H9 (cell line): ENCODE data around the gene TRUB1. TPM values are rescaled to one million over a fixed set of nuclear protein-coding genes. Genes with fewer than 3 reads are reported as not detected.

Experiments
- DNase-seq: peaks from one replicate; pipeline ENCODE4 v3.0.0-alpha.2; 2017
- H2AFZ ChIP-seq: one replicate; pipeline ENCODE4 v1.6.1; 2013; ENCODE audit warnings: mild to moderate bottlenecking, low read length, control low read depth, moderate library complexity
- H2AK5ac ChIP-seq: 2 replicates; pipeline ENCODE4 v1.6.1; 2013; ENCODE audit warnings: low read length, control low read depth, mixed read lengths; ENCODE audit not compliant: insufficient read length
- H2BK120ac ChIP-seq: one replicate; pipeline ENCODE4 v1.6.1; 2013; ENCODE audit warnings: low read depth, mild to moderate bottlenecking, low read length, control low read depth, inconsistent platforms; ENCODE audit not compliant: poor library complexity, severe bottlenecking
- H2BK12ac ChIP-seq: 2 replicates; pipeline ENCODE4 v1.6.1; 2013; ENCODE audit warnings: low read length, control low read depth, mixed read lengths, low read depth; ENCODE audit not compliant: insufficient read length
- H2BK15ac ChIP-seq: 2 replicates; pipeline ENCODE4 v1.6.1; 2013; ENCODE audit warnings: low read depth, low read length, control low read depth
- H2BK20ac ChIP-seq: one replicate; pipeline ENCODE4 v1.6.1; 2013; ENCODE audit warnings: low read depth, mild to moderate bottlenecking, low read length, control low read depth, inconsistent platforms; ENCODE audit not compliant: poor library complexity, severe bottlenecking
- H2BK5ac ChIP-seq: 2 replicates; pipeline ENCODE4 v1.6.1; 2013; ENCODE audit warnings: low read length, control low read depth, mixed read lengths; ENCODE audit not compliant: insufficient read length
- H3K14ac ChIP-seq: 2 replicates; pipeline ENCODE4 v1.6.1; 2013; ENCODE audit warnings: low read length, control low read depth; ENCODE audit not compliant: insufficient read depth
- H3K18ac ChIP-seq: 2 replicates; pipeline ENCODE4 v1.6.1; 2013; ENCODE audit warnings: low read depth, mild to moderate bottlenecking, mixed read lengths, low read length, control low read depth; ENCODE audit not compliant: insufficient read length
- H3K23ac ChIP-seq: 2 replicates; pipeline ENCODE4 v1.6.1; 2013; ENCODE audit warnings: low read length, control low read depth, mixed read lengths, low read depth; ENCODE audit not compliant: insufficient read length
- H3K23me2 ChIP-seq: 2 replicates; pipeline ENCODE4 v1.6.1; 2013; ENCODE audit warnings: low read depth, mild to moderate bottlenecking, mixed read lengths, low read length, control low read depth; ENCODE audit not compliant: insufficient read length, poor library complexity, severe bottlenecking
- H3K27ac ChIP-seq: 2 replicates; pipeline ENCODE4 v1.5.1; 2013; ENCODE audit warnings: low read length, control low read depth, mixed read lengths, low read depth; ENCODE audit not compliant: insufficient read length
- H3K27me3 ChIP-seq: 2 replicates; pipeline ENCODE4 v1.6.1; 2013; ENCODE audit warnings: low read length, control low read depth, inconsistent platforms; ENCODE audit not compliant: insufficient read depth
- H3K4ac ChIP-seq: 2 replicates; pipeline ENCODE4 v1.6.1; 2013; ENCODE audit warnings: low read depth, mild to moderate bottlenecking, control low read depth, inconsistent platforms, low read length, moderate library complexity
- H3K4me1 ChIP-seq: 2 replicates; pipeline ENCODE4 v1.6.1; 2013; ENCODE audit warnings: low read length, control low read depth, inconsistent platforms; ENCODE audit not compliant: insufficient read depth
- H3K4me2 ChIP-seq: 2 replicates; pipeline ENCODE4 v1.6.1; 2013; ENCODE audit warnings: low read length, control low read depth, mixed read lengths; ENCODE audit not compliant: insufficient read length, insufficient read depth
- H3K56ac ChIP-seq: 2 replicates; pipeline ENCODE4 v1.6.1; 2013; ENCODE audit warnings: low read depth, mild to moderate bottlenecking, mixed read lengths, low read length, control low read depth; ENCODE audit not compliant: insufficient read length
- H3K79me1 ChIP-seq: 2 replicates; pipeline ENCODE4 v1.6.1; 2013; ENCODE audit warnings: low read depth, mild to moderate bottlenecking, moderate library complexity, low read length, control low read depth, inconsistent platforms; ENCODE audit not compliant: insufficient read depth, poor library complexity, severe bottlenecking
- H3K79me2 ChIP-seq: 2 replicates; pipeline ENCODE4 v1.6.1; 2013; ENCODE audit warnings: low read length, control low read depth, inconsistent platforms; ENCODE audit not compliant: insufficient read depth
- H3K9ac ChIP-seq: 2 replicates; pipeline ENCODE4 v1.6.1; 2013; ENCODE audit warnings: low read length, control low read depth, mixed read lengths; ENCODE audit not compliant: insufficient read length; ENCODE audit errors: extremely low read depth
- H3K9me3 ChIP-seq: one replicate; pipeline ENCODE4 v1.6.1; 2013; ENCODE audit warnings: low read depth, low read length, inconsistent platforms; ENCODE audit not compliant: control insufficient read depth
- H3T11ph ChIP-seq: one replicate; pipeline ENCODE4 v1.6.1; 2013; ENCODE audit warnings: mild to moderate bottlenecking, low read length, control low read depth, inconsistent platforms
- H4K20me1 ChIP-seq: one replicate; pipeline ENCODE4 v1.6.1; 2013; ENCODE audit not compliant: control insufficient read depth, insufficient read length, insufficient read depth
- H4K5ac ChIP-seq: 2 replicates; pipeline ENCODE4 v1.6.1; 2013; ENCODE audit warnings: low read depth, mild to moderate bottlenecking, mixed read lengths, low read length, control low read depth; ENCODE audit not compliant: insufficient read length
- H4K8ac ChIP-seq: replicated peaks from 2 replicates; pipeline ENCODE4 v1.6.1; 2013; ENCODE audit warnings: low read length, control low read depth, mixed read lengths, low read depth; ENCODE audit not compliant: insufficient read length
- H4K91ac ChIP-seq: 2 replicates; pipeline ENCODE4 v1.6.1; 2013; ENCODE audit warnings: low read depth, mild to moderate bottlenecking, moderate library complexity, mixed read lengths, low read length, control low read depth; ENCODE audit not compliant: insufficient read length
- H3K27ac Mint-ChIP-seq, 3 experiments: 2 replicates in 2 of 3; 3 replicates in 1 of 3; pipeline ENCODE4 v1.8.0; 2020 to 2021; ENCODE audit warnings: mixed read lengths in 3 of 3, mild to moderate bottlenecking in 1 of 3, moderate library complexity in 1 of 3
- H3K27me3 Mint-ChIP-seq: 2 replicates; pipeline ENCODE4 v1.8.0; 2021; ENCODE audit warnings: low read depth, mild to moderate bottlenecking, moderate library complexity, mixed read lengths
- H3K36me3 Mint-ChIP-seq, 3 experiments: 2 replicates in 2 of 3; 3 replicates in 1 of 3; pipeline ENCODE4 v1.8.0; 2020 to 2021; ENCODE audit warnings: low read depth in 3 of 3, mixed read lengths in 3 of 3; ENCODE audit not compliant: insufficient read depth in 1 of 3
- H3K4me1 Mint-ChIP-seq, 2 experiments: 2 replicates each; pipeline ENCODE4 v1.8.0; 2020; ENCODE audit warnings: mixed read lengths in 2 of 2
- H3K4me3 Mint-ChIP-seq, 2 experiments: 2 replicates in 1 of 2; 3 replicates in 1 of 2; pipeline ENCODE4 v1.8.0; 2020 to 2021; ENCODE audit warnings: mild to moderate bottlenecking in 2 of 2, mixed read lengths in 2 of 2, moderate library complexity in 1 of 2
- H3K9me3 Mint-ChIP-seq, 2 experiments: 2 replicates in 1 of 2; 3 replicates in 1 of 2; pipeline ENCODE4 v1.8.0; 2020; ENCODE audit warnings: mild to moderate bottlenecking in 2 of 2, mixed read lengths in 2 of 2, moderate library complexity in 1 of 2
- CTCF ChIP-seq: fragments of 200-600 bp; sonication (generic); conservative IDR thresholded peaks from 3 replicates; pipeline ENCODE4 v1.8.0; 2021; ENCODE audit warnings: antibody characterized with exemption, mild to moderate bottlenecking
- WGBS: extraction: QIAGEN DNeasy Blood & Tissue Kit; methylation state at CpG from one replicate; pipeline ENCODE4 v1.1.7; 2013; ENCODE audit warnings: missing lambda C conversion rate, low lambda C conversion rate, mixed read lengths; ENCODE audit not compliant: insufficient read length; ENCODE audit errors: extremely low coverage; 5-methylcytosine and 5-hydroxymethylcytosine counted together
- total RNA-seq: library from RNA; stranded (reverse); gene quantifications from 2 replicates; pipeline ENCODE4 v1.2.1, GENCODE V29; 2021

The TRUB1 gene
- total RNA-seq, 1 experiment from 2014 or later, result 20.6 TPM

DNA sequence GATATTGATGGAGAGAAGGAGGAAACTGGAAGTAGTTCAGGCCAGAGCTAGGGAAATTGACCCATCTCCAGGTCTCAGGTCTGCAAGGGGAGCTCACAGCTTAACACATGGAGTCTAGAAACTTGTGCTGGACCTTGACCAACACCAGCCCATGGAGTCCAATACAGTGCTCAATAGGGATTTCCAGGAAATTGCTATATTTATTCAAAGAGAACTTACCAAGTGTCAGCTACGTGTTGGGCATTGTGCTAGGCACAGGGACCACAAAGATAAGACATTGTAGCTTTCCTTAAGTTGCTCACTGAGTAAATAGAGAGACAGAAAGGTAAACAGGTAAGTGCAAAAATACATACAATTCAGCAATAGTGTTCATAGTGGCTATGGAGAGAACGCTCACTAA lies 82.5 kb downstream of the TRUB1 start:
- Mint-ChIP-seq H3K27me3 (no peaks in the 10 kb centered on the region), H3K27ac (no peak overlapping the region), H3K4me3 (no peak overlapping the region), H3K9me3 (no peaks in the 10 kb centered on the region), H3K4me1 (peaks cover 15 to 17% of the 10 kb centered on the region in 2 experiments), H3K36me3 (no peaks in the 10 kb centered on the region)
- H3K79me1 ChIP-seq, result no peaks in the 10 kb centered on the region
- no peak overlapping the region for H2BK12ac ChIP-seq
- H3K79me2 ChIP-seq, result no peaks in the 10 kb centered on the region
- H4K20me1 ChIP-seq, result no peaks in the 10 kb centered on the region
- no peak for DNase-seq
- H3K4ac ChIP-seq, result no peak overlapping the region
- no peak overlapping the region for H2BK15ac ChIP-seq
- H3K27ac ChIP-seq, result no peak overlapping the region
- no peak overlapping the region for H4K8ac ChIP-seq
- no peak overlapping the region for H3K14ac ChIP-seq
- no peak for TF ChIP-seq CTCF
- H3K18ac ChIP-seq, result no peak overlapping the region
- no peak overlapping the region for H2BK5ac ChIP-seq
- no peak overlapping the region for H4K91ac ChIP-seq
- no peak overlapping the region for H3K23ac ChIP-seq
- H3K23me2 ChIP-seq, result no peaks in the 10 kb centered on the region
- H3K9ac ChIP-seq, result no peak overlapping the region
- no peak overlapping the region for H2BK120ac ChIP-seq
- H4K5ac ChIP-seq, result no peak overlapping the region
- H3T11ph ChIP-seq, result no peak overlapping the region
- H3K56ac ChIP-seq, result no peak overlapping the region
- H2AK5ac ChIP-seq, result no peak overlapping the region
- no peaks in the 10 kb centered on the region for H3K9me3 ChIP-seq
- no peak overlapping the region for H2AFZ ChIP-seq
- WGBS, result no CpG with 5 or more reads among the region's 2 CpGs
- H3K4me1 ChIP-seq, result 0 out of 2 replicates have a peak, but pooled peaks cover 2% of the 10 kb centered on the region
- H3K27me3 ChIP-seq, result no peaks in the 10 kb centered on the region
- no peak overlapping the region for H3K4me2 ChIP-seq
- H2BK20ac ChIP-seq, result no peak overlapping the region
